Mesodermal cell (in vitro differentiated cells): ENCODE measurements around the gene HSPB7.

Experiments
- H3K27ac ChIP-seq: 2 replicates; pipeline ENCODE4 v1.7.0; 2013; ENCODE audit warnings: mild to moderate bottlenecking, low read depth, low read length, moderate library complexity; ENCODE audit not compliant: severe bottlenecking
- H3K36me3 ChIP-seq: 2 replicates; pipeline ENCODE4 v1.7.1; 2013; ENCODE audit warnings: mild to moderate bottlenecking, low read length, moderate library complexity; ENCODE audit not compliant: control insufficient read depth, insufficient read depth
- H3K4me1 ChIP-seq: one replicate; pipeline ENCODE4 v1.7.1; 2013; ENCODE audit warnings: mild to moderate bottlenecking, low read length; ENCODE audit not compliant: insufficient read depth, control insufficient read depth, poor library complexity, severe bottlenecking
- H3K4me3 ChIP-seq: 2 replicates; pipeline ENCODE4 v1.7.0; 2013; ENCODE audit warnings: low read length, control low read depth, mild to moderate bottlenecking; ENCODE audit not compliant: insufficient read depth, poor library complexity, severe bottlenecking; ENCODE audit errors: extremely low read depth
- H3K9me3 ChIP-seq: 2 replicates; pipeline ENCODE4 v1.7.1; 2013; ENCODE audit warnings: mild to moderate bottlenecking, low read length, moderate library complexity; ENCODE audit not compliant: control insufficient read depth
- WGBS, 2 experiments: methylation state at CpG; one replicate each; pipeline ENCODE4 v1.1.5; 2013; ENCODE audit warnings: missing lambda C conversion rate in 2 of 2; ENCODE audit not compliant: insufficient coverage in 2 of 2; 5-methylcytosine and 5-hydroxymethylcytosine counted together

HSPB7 gene

DNA sequence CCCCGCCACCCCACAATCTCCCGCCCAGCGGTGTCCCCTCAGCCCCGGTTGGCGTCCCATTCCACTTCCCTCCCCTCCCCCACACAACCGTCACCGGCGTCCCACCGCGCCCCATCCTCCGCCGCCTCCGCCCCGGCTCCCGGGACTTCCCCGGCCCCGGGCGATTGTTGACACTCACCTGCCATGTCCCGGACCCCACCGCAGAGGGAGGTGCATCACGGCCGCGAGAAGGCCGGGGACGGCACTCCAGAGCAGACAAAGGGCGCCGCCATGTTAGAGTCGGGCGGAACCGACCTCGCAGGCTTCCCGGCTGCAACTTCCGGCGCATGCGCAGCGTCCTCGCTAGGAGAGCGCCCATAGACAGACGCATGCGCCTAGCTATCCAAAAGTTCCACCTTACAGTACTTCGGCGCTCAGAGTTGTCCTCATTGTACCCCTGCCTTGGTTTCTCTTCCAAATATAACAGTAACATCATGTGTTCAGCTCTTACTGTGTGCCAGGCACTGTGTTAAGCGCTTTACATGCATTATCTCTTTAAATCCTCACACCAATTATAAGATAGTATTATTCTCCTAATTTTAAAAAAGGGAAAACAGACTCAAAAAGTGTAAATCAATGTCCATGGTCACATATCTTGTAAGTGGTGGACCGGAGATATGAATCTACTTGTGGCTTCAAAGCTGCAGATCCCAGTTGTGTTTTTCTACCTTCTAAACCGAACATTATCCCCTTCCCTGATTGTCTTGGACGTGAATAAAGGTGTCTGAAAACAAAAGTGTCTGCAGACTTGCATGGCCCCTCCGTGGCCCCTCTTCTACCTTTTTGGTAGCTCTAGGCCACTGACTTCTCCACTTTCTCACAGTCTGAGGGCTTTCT, 41.8 kb downstream of the HSPB7 start, which contains the start of gene ZBTB17:
Gene ZBTB17 (minus strand): TSS at position 297 of the 876 bp plus-strand sequence. CDS start 27,606 bp downstream, outside the sequence.
- 11 to 13% methylated on average over 32 to 34 of the region's 47 CpGs for WGBS, 2 experiments
- H3K4me1 ChIP-seq = no peaks in the 10 kb centered on the region
- H3K27ac ChIP-seq = peak within 1 kb of the TSS; percentile 95
- H3K4me3 ChIP-seq = peak within 1 kb of the TSS; percentile 90
- peaks cover 25% of the 10 kb centered on the region for H3K36me3 ChIP-seq
- H3K9me3 ChIP-seq = peaks cover 13% of the 10 kb centered on the region

DNA sequence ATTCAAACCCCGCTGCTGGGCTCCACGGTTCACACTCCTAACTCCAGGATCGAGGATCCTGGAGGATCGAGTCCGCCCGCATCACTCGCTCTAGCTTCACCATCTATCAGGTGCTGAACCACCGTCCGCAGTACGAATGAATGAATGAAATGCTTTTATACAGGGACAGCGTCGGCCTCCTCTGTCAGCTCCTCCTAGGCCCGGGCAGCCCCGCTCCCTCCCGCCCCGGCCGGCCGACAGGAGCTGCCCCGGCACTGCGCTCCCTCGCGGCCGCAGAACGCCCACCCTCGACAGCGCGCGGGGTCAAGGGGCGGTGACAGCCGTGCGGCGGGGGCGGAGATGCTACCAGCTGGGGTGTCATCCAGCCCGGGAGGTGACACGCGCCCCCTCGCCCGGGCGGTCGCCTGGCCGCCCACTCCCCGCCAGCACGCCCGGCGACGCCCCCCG, 42.5 kb downstream of the HSPB7 start:
- H3K27ac ChIP-seq = peak overlapping the region; percentile 95

GRCh38 chr1:15974855-15975254, 43.0 kb downstream of the HSPB7 start:
- WGBS, 2 experiments = 68 to 88% methylated on average over 6 to 8 of the region's 9 CpGs
- H3K4me3 ChIP-seq = peak overlapping the region; percentile 90

More for the DNA sequence above, 42.5 kb downstream of the HSPB7 start:
- 0 to 2% methylated on average over 19 to 37 of the region's 47 CpGs for WGBS, 2 experiments
- peaks cover 31% of the 10 kb centered on the region for H3K36me3 ChIP-seq
- peaks cover 13% of the 10 kb centered on the region for H3K9me3 ChIP-seq
- no peaks in the 10 kb centered on the region for H3K4me1 ChIP-seq
- peak overlapping the region; percentile 90 for H3K4me3 ChIP-seq

DNA sequence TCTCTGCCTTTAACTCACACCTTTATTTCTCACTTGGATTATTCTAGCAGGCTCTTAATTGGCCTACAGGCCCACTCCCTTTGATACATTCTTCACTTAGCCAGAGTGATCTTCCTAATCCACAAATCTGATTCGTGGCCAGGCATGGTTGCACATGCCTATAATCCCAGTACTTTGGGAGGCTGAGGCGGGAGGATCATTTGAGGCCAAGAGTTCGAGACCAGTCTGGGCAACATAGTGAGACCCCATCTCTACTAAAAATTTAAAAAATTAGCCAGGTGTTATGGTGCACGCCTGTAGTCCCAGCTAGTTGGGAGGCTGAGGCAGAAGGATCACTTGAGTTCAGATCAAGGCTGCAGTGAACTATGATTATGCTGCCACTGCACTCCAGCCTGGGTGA, 44.1 kb downstream of the HSPB7 start:
- 97 to 100% methylated on average over 1 to 4 of the region's 4 CpGs for WGBS, 2 experiments
- Histone ChIP-seq H3K9me3 (peaks cover 22% of the 10 kb centered on the region), H3K27ac (no peak overlapping the region), H3K4me3 (no peak overlapping the region), H3K36me3 (peaks cover 47% of the 10 kb centered on the region), H3K4me1 (no peaks in the 10 kb centered on the region)

More at GRCh38 chr1:15974855-15975254, 43.0 kb downstream of the HSPB7 start:
- peaks cover 36% of the 10 kb centered on the region for H3K36me3 ChIP-seq
- peaks cover 18% of the 10 kb centered on the region for H3K9me3 ChIP-seq
- no peak overlapping the region for H3K27ac ChIP-seq
- no peaks in the 10 kb centered on the region for H3K4me1 ChIP-seq

DNA sequence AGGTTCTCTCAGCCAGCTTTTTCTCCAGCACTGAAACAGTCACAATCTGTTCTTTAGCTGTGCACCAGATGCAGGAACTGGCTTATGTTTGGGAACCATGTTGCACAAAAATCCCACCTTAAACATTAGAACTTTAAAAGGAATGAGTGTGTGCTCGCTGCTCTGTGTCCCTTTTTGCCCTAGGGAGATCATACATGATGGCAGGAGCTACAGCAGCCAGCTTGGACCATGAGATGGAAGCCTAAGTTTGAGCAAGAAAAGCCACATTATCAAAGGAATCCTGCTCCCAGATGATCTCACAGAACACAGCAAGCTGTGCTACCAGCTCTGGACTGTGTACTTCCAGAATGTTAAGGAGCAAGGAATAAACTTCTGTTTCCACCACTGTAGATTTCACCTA, 45.4 kb downstream of the HSPB7 start:
- peaks cover 24% of the 10 kb centered on the region for H3K9me3 ChIP-seq
- 100% methylated on average over 1 of the region's 1 CpG for WGBS, 2 experiments
- no peak overlapping the region for H3K27ac ChIP-seq
- H3K36me3 ChIP-seq = peaks cover 60% of the 10 kb centered on the region
- no peaks in the 10 kb centered on the region for H3K4me1 ChIP-seq
- no peak overlapping the region for H3K4me3 ChIP-seq

GRCh38 chr1:15970911-15971310, 46.9 kb downstream of the HSPB7 start:
- Histone ChIP-seq H3K27ac (no peak overlapping the region), H3K9me3 (peaks cover 15% of the 10 kb centered on the region), H3K4me3 (no peak overlapping the region), H3K4me1 (peaks cover 2% of the 10 kb centered on the region), H3K36me3 (peaks cover 66% of the 10 kb centered on the region)

DNA sequence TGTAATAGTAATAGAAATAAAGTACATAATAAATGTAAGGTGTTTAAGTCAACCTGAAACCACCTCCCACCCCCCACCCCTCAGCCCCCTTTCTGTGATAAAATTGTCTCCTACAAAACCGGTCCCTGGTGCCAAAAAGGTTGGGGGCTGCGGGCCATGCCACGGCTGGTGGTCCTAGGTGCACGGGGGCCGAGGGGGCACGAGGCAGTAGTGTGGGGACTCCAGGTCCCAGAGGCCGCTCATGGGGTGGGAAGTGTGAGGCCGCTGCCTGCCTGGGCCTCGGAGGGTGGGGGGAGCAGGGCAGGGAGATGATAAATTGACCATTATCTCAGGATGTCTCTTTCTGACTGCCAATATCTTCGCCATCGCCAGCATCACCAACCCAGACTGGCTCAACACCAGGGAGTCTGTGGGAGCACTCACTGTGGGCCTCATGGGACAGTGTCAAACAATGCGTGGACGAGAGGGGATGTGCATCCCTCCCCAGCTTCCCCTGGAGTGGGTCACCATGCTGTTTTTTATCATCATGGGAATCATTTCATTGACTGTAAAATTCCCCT, 48.4 kb downstream of the HSPB7 start:
- no peak overlapping the region for H3K27ac ChIP-seq
- H3K4me3 ChIP-seq = no peak overlapping the region
- peaks cover 73% of the 10 kb centered on the region for H3K36me3 ChIP-seq
- H3K4me1 ChIP-seq = peaks cover 2% of the 10 kb centered on the region
- WGBS, 2 experiments = 97 to 98% methylated on average over 4 to 8 of the region's 13 CpGs
- peaks cover 15% of the 10 kb centered on the region for H3K9me3 ChIP-seq

GRCh38 chr1:15968172-15968571, 49.7 kb downstream of the HSPB7 start:
- Histone ChIP-seq H3K27ac (no peak overlapping the region), H3K4me3 (no peak overlapping the region), H3K9me3 (peaks cover 15% of the 10 kb centered on the region), H3K4me1 (peaks cover 2% of the 10 kb centered on the region), H3K36me3 (peaks cover 66% of the 10 kb centered on the region)
- WGBS, 2 experiments = 90 to 96% methylated on average over 5 of the region's 5 CpGs

DNA sequence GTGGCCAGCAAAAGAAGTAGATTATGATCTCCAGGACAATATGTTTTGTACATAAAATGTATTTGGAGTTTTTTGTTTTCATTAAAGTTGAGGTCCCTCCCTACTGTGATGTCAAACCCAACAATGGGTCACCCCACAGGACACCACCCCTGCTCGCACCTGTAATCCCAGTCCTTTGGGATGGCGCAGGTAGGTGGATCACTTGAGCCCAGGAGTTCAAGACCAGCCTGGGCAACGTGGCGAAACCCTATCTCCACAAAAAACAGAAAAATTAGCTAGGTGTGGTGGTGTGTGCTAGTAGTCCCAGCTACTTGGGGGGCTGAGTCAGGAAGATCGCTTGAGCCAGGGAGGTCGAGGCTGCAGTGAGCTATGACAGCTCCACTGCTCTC, 50.9 kb downstream of the HSPB7 start:
- 76 to 100% methylated on average over 2 of the region's 6 CpGs for WGBS, 2 experiments
- Histone ChIP-seq H3K4me3 (no peak overlapping the region), H3K36me3 (peaks cover 56% of the 10 kb centered on the region)

DNA sequence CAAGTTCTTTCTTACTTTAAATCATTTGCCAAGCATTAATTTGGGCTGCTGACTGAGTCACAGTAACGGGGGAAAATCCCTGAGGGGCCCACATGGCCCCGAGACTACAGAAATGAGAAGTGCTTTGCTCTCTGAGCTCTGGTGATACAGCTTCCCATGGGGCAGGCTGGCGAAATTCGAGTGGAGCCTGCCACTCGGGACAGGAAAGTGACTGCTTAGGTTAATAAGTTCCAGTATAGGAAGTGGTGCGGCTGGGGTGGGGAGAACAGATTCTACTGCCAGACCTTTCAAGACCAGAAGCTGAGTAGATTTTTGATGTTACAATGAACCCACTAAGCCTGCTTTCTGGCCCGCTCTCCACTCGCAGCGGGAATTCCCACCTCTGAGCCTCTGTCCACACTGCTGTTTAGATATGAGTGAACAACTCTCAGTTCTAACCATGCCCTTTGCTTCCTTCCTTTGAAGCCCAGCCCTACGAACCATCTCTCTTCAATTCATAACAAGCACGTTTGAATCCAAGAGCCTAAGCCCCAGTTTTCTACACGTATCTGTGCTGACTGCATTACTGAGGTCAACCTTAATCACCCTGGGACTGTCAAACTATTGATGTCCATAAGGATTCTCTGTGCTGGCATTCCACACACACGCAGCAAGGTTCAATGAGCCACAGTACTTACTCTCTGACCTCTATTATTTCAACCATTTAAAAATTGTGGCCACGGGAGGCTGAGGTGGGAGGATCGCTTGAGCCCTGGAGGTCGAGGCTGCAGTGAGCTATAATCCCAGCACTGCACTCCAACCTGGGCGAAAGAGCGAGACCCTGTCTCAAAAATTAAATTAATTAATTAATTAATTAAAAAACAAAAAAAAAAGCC, 51.5 kb downstream of the HSPB7 start:
- no peak overlapping the region for H3K4me3 ChIP-seq
- WGBS, 2 experiments = 90 to 91% methylated on average over 8 to 11 of the region's 18 CpGs
- H3K36me3 ChIP-seq = peaks cover 53% of the 10 kb centered on the region
- peak overlapping the region; percentile 45 for H3K27ac ChIP-seq
- H3K4me1 ChIP-seq = peaks cover 2% of the 10 kb centered on the region
- peaks cover 15% of the 10 kb centered on the region for H3K9me3 ChIP-seq

More for the DNA sequence above, 50.9 kb downstream of the HSPB7 start:
- Histone ChIP-seq H3K9me3 (peaks cover 15% of the 10 kb centered on the region), H3K27ac (no peak overlapping the region), H3K4me1 (peaks cover 2% of the 10 kb centered on the region)
